Right lobe of liver (tissue), 4 donors: ENCODE measurements around the gene ITGA2.

Experiments used
- POLR2A ChIP-seq: fragments of 450-650 bp; IDR thresholded peaks from one replicate; pipeline ENCODE4 v1.6.1; 2017; ENCODE audit warnings: antibody characterized with exemption, mild to moderate bottlenecking
- TF ChIP-seq, protein P1 (sequence below), 4 donors: fragments of 200-600 bp in 3 of 4; fragments of 450-650 bp in 1 of 4; IDR thresholded peaks; one replicate each; pipeline versions ENCODE4 v1.5.1 to v1.8.0; 2016 to 2022; ENCODE audit warnings: antibody characterized with exemption in 4 of 4, mild to moderate bottlenecking in 2 of 4
- donor health status: DM: no; HTN: no; CAD: no.
- donor health status: DM: no; HTN: no; CAD: no.
- donor health status: DM: no; HTN: yes; CAD: no.

DNA sequence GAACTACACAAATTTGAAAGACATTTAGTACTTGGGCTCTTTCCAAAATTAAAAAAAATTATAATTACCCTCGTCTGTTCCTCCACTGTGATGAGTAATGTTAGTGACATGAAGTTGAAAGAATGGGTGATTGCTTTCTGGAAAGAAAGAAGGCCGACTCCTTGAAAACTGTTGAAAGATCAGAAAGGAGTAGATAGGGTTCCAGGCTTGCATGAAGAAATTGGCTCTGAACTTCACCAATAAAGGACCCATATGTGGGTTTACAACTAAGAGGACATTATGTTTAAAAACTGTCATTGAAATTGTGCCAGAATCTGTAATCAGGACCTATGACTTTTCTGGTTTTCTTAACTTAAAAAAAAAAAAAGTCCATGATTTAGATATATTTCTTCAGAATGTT is 141.1 kb downstream of the ITGA2 start:
- TF ChIP-seq, protein P1, sequence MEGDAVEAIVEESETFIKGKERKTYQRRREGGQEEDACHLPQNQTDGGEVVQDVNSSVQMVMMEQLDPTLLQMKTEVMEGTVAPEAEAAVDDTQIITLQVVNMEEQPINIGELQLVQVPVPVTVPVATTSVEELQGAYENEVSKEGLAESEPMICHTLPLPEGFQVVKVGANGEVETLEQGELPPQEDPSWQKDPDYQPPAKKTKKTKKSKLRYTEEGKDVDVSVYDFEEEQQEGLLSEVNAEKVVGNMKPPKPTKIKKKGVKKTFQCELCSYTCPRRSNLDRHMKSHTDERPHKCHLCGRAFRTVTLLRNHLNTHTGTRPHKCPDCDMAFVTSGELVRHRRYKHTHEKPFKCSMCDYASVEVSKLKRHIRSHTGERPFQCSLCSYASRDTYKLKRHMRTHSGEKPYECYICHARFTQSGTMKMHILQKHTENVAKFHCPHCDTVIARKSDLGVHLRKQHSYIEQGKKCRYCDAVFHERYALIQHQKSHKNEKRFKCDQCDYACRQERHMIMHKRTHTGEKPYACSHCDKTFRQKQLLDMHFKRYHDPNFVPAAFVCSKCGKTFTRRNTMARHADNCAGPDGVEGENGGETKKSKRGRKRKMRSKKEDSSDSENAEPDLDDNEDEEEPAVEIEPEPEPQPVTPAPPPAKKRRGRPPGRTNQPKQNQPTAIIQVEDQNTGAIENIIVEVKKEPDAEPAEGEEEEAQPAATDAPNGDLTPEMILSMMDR (IDR thresholded peaks at IDR 0.05), result no peak
- no peak for TF ChIP-seq POLR2A
